Breast epithelium (tissue), 4 donors: ENCODE measurements around the gene ERMP1. TPM values are rescaled to one million over a fixed set of nuclear protein-coding genes. Genes with fewer than 3 reads are reported as not detected.

Experiments used
- DNase-seq, 2 donors: peaks; one replicate each; pipeline ENCODE4 v3.0.0-alpha.2; 2019; ENCODE audit warnings: low spot score in 2 of 2
- H3K27ac ChIP-seq, 2 donors: fragments of 200-600 bp; sonication (generic) in 1 of 2; one replicate each; pipeline ENCODE4 v1.5.1; 2016 to 2019; ENCODE audit warnings: mild to moderate bottlenecking in 1 of 2
- H3K27me3 ChIP-seq, 2 donors: fragments of 200-600 bp; sonication (generic) in 1 of 2; one replicate each; pipeline versions ENCODE4 v1.5.1 to v1.6.0; 2017 to 2019; ENCODE audit warnings: control low read depth in 1 of 2, mild to moderate bottlenecking in 1 of 2
- H3K36me3 ChIP-seq: fragments of 200-600 bp; one replicate; pipeline ENCODE4 v1.5.1; 2019
- H3K4me1 ChIP-seq, 2 donors: fragments of 200-600 bp; sonication (generic); one replicate each; pipeline ENCODE4 v1.5.1; 2016 to 2019; ENCODE audit warnings: control low read depth in 1 of 2
- H3K4me3 ChIP-seq, 3 donors: fragments of 200-600 bp; sonication (generic); 1 replicate in 2 of 3; 2 replicates in 1 of 3; pipeline ENCODE4 v1.5.1; 2016 to 2019; ENCODE audit warnings: mild to moderate bottlenecking in 3 of 3, moderate library complexity in 2 of 3
- H3K9me3 ChIP-seq, 2 donors: fragments of 200-600 bp; sonication (generic) in 1 of 2; one replicate each; pipeline ENCODE4 v1.5.1; 2016 to 2019; ENCODE audit warnings: control low read depth in 1 of 2
- CTCF ChIP-seq, 3 donors: fragments of 450-650 bp; IDR thresholded peaks; one replicate each; pipeline ENCODE4 v1.5.1; 2016 to 2017; ENCODE audit warnings: antibody characterized with exemption in 3 of 3, mild to moderate bottlenecking in 3 of 3, moderate library complexity in 3 of 3
- POLR2A ChIP-seq: fragments of 450-650 bp; IDR thresholded peaks from one replicate; pipeline ENCODE4 v1.6.1; 2016; ENCODE audit warnings: antibody characterized with exemption, mild to moderate bottlenecking, moderate library complexity
- POLR2AphosphoS5 ChIP-seq, 3 donors: sonication (generic); formaldehyde crosslinking; IDR thresholded peaks; one replicate each; pipeline ENCODE4 v1.6.1; 2017; ENCODE audit warnings: antibody characterized with exemption in 3 of 3
- intact Hi-C: fragments of 100-400 bp; cut with DNase I; formaldehyde crosslinking; loops from one replicate; pipeline ENCODE4 v1.15.1; 2023; ENCODE audit warnings: low total_unique reads
- total RNA-seq, 3 donors: library from RNA; depleted of rRNA; stranded (reverse); fragments of >200 nt; gene quantifications; one replicate each; pipeline ENCODE4 v1.1.0, GENCODE V29; 2016

The ERMP1 gene
- total RNA-seq, 3 donors from 2014 or later, result 12.6 to 39.2 (median 34.1) TPM

GRCh38 chr9:5789489-5789888 lies 43.4 kb downstream of the ERMP1 start:
- H3K4me1 ChIP-seq, result no peaks in the 10 kb centered on the region
- no peak overlapping the region for H3K4me3 ChIP-seq
- no peak for DNase-seq
- H3K27ac ChIP-seq, result no peak overlapping the region
- no peaks in the 10 kb centered on the region for H3K9me3 ChIP-seq
- intact Hi-C loops, result no loop called here
- H3K27me3 ChIP-seq, result no peaks in the 10 kb centered on the region
- no peaks in the 10 kb centered on the region for H3K36me3 ChIP-seq
- TF ChIP-seq POLR2A (no peak), POLR2AphosphoS5 (IDR thresholded peaks at IDR 0.05) (no peak), CTCF (IDR thresholded peaks at IDR 0.05) (no peak)

GRCh38 chr9:5787759-5788302 lies 45.1 kb downstream of the ERMP1 start:
- intact Hi-C loops, result no loop called here
- no peaks in the 10 kb centered on the region for H3K36me3 ChIP-seq

GRCh38 chr9:5787220-5787619 lies 45.7 kb downstream of the ERMP1 start:
- H3K4me3 ChIP-seq, result no peak overlapping the region
- intact Hi-C loops, result no loop called here
- no peaks in the 10 kb centered on the region for H3K36me3 ChIP-seq
- H3K4me1 ChIP-seq, result no peaks in the 10 kb centered on the region
- DNase-seq, result no peak
- peaks cover 8 to 12% of the 10 kb centered on the region in 2 donors for H3K9me3 ChIP-seq
- H3K27ac ChIP-seq, result no peak overlapping the region
- TF ChIP-seq POLR2A (no peak), CTCF (IDR thresholded peaks at IDR 0.05) (no peak), POLR2AphosphoS5 (IDR thresholded peaks at IDR 0.05) (no peak)
- no peaks in the 10 kb centered on the region for H3K27me3 ChIP-seq

More at GRCh38 chr9:5787759-5788302, 45.1 kb downstream of the ERMP1 start:
- Histone ChIP-seq H3K4me1 (no peaks in the 10 kb centered on the region), H3K9me3 (peaks cover 2 to 6% of the 10 kb centered on the region in 2 donors), H3K27ac (no peak overlapping the region), H3K27me3 (no peaks in the 10 kb centered on the region), H3K4me3 (no peak overlapping the region)
- DNase-seq, result no peak
- no peak for TF ChIP-seq POLR2A
- no peak for TF ChIP-seq CTCF (IDR thresholded peaks at IDR 0.05)
- TF ChIP-seq POLR2AphosphoS5 (IDR thresholded peaks at IDR 0.05), result no peak

- TF ChIP-seq POLR2A (no peak), CTCF (IDR thresholded peaks at IDR 0.05) (no peak), POLR2AphosphoS5 (IDR thresholded peaks at IDR 0.05) (no peak)
- Histone ChIP-seq H3K36me3 (no peaks in the 10 kb centered on the region), H3K27me3 (no peaks in the 10 kb centered on the region), H3K4me1 (no peaks in the 10 kb centered on the region), H3K27ac (no peak overlapping the region), H3K9me3 (peaks cover 13 to 16% of the 10 kb centered on the region in 2 donors), H3K4me3 (no peak overlapping the region)
- DNase-seq, result no peak
- intact Hi-C loops, result no loop called here
Measured at GRCh38 chr9:5786370-5787127, 46.4 kb downstream of the ERMP1 start.

GRCh38 chr9:5784526-5785315 lies 48.2 kb downstream of the ERMP1 start:
- no peak for TF ChIP-seq POLR2A
- no peak for TF ChIP-seq CTCF (IDR thresholded peaks at IDR 0.05)
- TF ChIP-seq POLR2AphosphoS5 (IDR thresholded peaks at IDR 0.05), result no peak
- H3K36me3 ChIP-seq, result no peaks in the 10 kb centered on the region
- H3K27me3 ChIP-seq, result no peaks in the 10 kb centered on the region
- intact Hi-C loops, result no loop called here
- DNase-seq, result no peak
- H3K4me1 ChIP-seq, result no peaks in the 10 kb centered on the region
- H3K9me3 ChIP-seq, result peaks cover 16 to 23% of the 10 kb centered on the region in 2 donors
- no peak overlapping the region for H3K27ac ChIP-seq
- H3K4me3 ChIP-seq, result no peak overlapping the region
